Central memory CD4-positive, alpha-beta T cell (primary cell): ENCODE results near the gene KRTAP5-1.
"Not testable (repeated sequence)": the region's sequence is repeated elsewhere in the genome, so short reads cannot be mapped to it uniquely, and the experiment has no call there.

Source experiments
- DNase-seq: peaks from one replicate; pipeline ENCODE4 v3.0.0; 2022
- total RNA-seq, 3 experiments: gene quantifications; one replicate each; lab custom pipeline; 2026; lab: John Stamatoyannopoulos, UW

Gene KRTAP5-1
- total RNA-seq: 0 reads per million in 3 experiments

GRCh38 chr11:1584661-1585370 lies at the start of gene KRTAP5-1:
Gene KRTAP5-1, minus strand, starts transcription at chr11:1585283. Its CDS starts 34 bp downstream, at chr11:1585249.
- not testable (repeated sequence) for DNase-seq

GRCh38 chr11:1633864-1634263 lies 48.8 kb upstream of the KRTAP5-1 start:
- no peak for DNase-seq

- DNase-seq: no peak
Measured at GRCh38 chr11:1632053-1632714, 47.1 kb upstream of the KRTAP5-1 start.

GRCh38 chr11:1631066-1631568 lies 46.0 kb upstream of the KRTAP5-1 start:
- DNase-seq: no peak

GRCh38 chr11:1630271-1630670 lies 45.2 kb upstream of the KRTAP5-1 start:
- no peak for DNase-seq

- DNase-seq: no peak
Measured at GRCh38 chr11:1629326-1630185, 44.5 kb upstream of the KRTAP5-1 start, which contains the start of gene KRTAP5-5. Gene KRTAP5-5, plus strand, starts transcription at chr11:1629775. Its CDS starts 66 bp downstream, at chr11:1629841.

GRCh38 chr11:1628506-1629325 lies 43.6 kb upstream of the KRTAP5-1 start:
- peak; percentile 50 for DNase-seq

- no peak for DNase-seq
Measured at GRCh38 chr11:1625541-1625940, 40.5 kb upstream of the KRTAP5-1 start.

- no peak for DNase-seq
Measured at GRCh38 chr11:1624621-1625020, 39.5 kb upstream of the KRTAP5-1 start.

GRCh38 chr11:1623716-1624115 lies 38.6 kb upstream of the KRTAP5-1 start:
- no peak for DNase-seq

GRCh38 chr11:1622086-1622485 lies 37.0 kb upstream of the KRTAP5-1 start, which contains the start of gene KRTAP5-4:
Gene KRTAP5-4, minus strand, starts transcription at chr11:1622138. Its CDS starts 45 bp downstream, at chr11:1622093.
- DNase-seq: no peak

GRCh38 chr11:1619449-1619848 lies 34.4 kb upstream of the KRTAP5-1 start:
- DNase-seq: peak; percentile 45

GRCh38 chr11:1618231-1618630 lies 33.1 kb upstream of the KRTAP5-1 start:
- no peak for DNase-seq

- no peak for DNase-seq
Measured at GRCh38 chr11:1608363-1608762, 23.3 kb upstream of the KRTAP5-1 start, which contains the start of gene KRTAP5-3. Gene KRTAP5-3, minus strand, starts transcription at chr11:1608463. Its CDS starts 78 bp downstream, at chr11:1608385.

- not testable (repeated sequence) for DNase-seq
Measured at GRCh38 chr11:1607901-1608300, 22.8 kb upstream of the KRTAP5-1 start.

GRCh38 chr11:1607156-1607845 lies 22.2 kb upstream of the KRTAP5-1 start:
- not testable (repeated sequence) for DNase-seq

GRCh38 chr11:1605923-1606322 lies 20.8 kb upstream of the KRTAP5-1 start:
- DNase-seq: peak; percentile 53

GRCh38 chr11:1604711-1605110 lies 19.6 kb upstream of the KRTAP5-1 start:
- DNase-seq: no peak

GRCh38 chr11:1604181-1604580 lies 19.1 kb upstream of the KRTAP5-1 start:
- no peak for DNase-seq

GRCh38 chr11:1603629-1604028 lies 18.5 kb upstream of the KRTAP5-1 start:
- no peak for DNase-seq

GRCh38 chr11:1601663-1602062 lies 16.6 kb upstream of the KRTAP5-1 start:
- not testable (repeated sequence) for DNase-seq
